GM23338 (cell line): ENCODE results near the gene ITGB7.

Experiments used
- CREB1 ChIP-seq: fragments of 250-450 bp; sonication (Bioruptor Pico); IDR thresholded peaks from 2 replicates; pipeline ENCODE4 v1.5.0; 2020; ENCODE audit warnings: low read depth, mild to moderate bottlenecking, moderate library complexity
- CTCF ChIP-seq, 2 experiments: fragments of 200-600 bp in 1 of 2; sonication (generic) in 1 of 2; conservative IDR thresholded peaks; 2 replicates each; pipeline versions ENCODE4 v1.5.1 to v1.6.1; 2016 to 2017; ENCODE audit warnings: antibody characterized with exemption in 2 of 2, low read depth in 2 of 2, mild to moderate bottlenecking in 2 of 2, moderate library complexity in 1 of 2
- ETS1 ChIP-seq: IDR thresholded peaks from 2 replicates; pipeline ENCODE4 v1.6.1; 2016; ENCODE audit warnings: antibody characterized with exemption
- EZH2 ChIP-seq: fragments of 200-600 bp; sonication (generic); IDR thresholded peaks from one replicate; pipeline ENCODE4 v1.8.0; 2017; ENCODE audit warnings: antibody characterized with exemption, mild to moderate bottlenecking, low read depth; ENCODE audit not compliant: unreplicated experiment
- EZH2phosphoT487 ChIP-seq: fragments of 200-600 bp; sonication (generic); IDR thresholded peaks from one replicate; pipeline ENCODE4 v1.8.1; 2018; ENCODE audit warnings: antibody characterized with exemption; ENCODE audit not compliant: unreplicated experiment
- JUNB ChIP-seq: IDR thresholded peaks from one replicate; pipeline ENCODE4 v1.6.1; 2016; ENCODE audit warnings: antibody characterized with exemption; ENCODE audit not compliant: unreplicated experiment
- NANOG ChIP-seq: IDR thresholded peaks from 2 replicates; pipeline ENCODE4 v1.6.1; 2016; ENCODE audit warnings: antibody characterized with exemption, borderline replicate concordance
- POLR2AphosphoS5 ChIP-seq: IDR thresholded peaks from 2 replicates; pipeline ENCODE4 v1.6.1; 2016; ENCODE audit warnings: antibody characterized with exemption, low read depth
- REST ChIP-seq: IDR thresholded peaks from one replicate; pipeline ENCODE4 v1.6.1; 2018; ENCODE audit warnings: antibody characterized with exemption; ENCODE audit not compliant: unreplicated experiment
- STAT1 ChIP-seq: IDR thresholded peaks from one replicate; pipeline ENCODE4 v1.6.1; 2016; ENCODE audit warnings: antibody characterized with exemption; ENCODE audit not compliant: unreplicated experiment
- ZNF331 ChIP-seq: fragments of 250-450 bp; sonication (Bioruptor Pico); IDR thresholded peaks from 2 replicates; pipeline ENCODE4 v1.5.0; 2020; ENCODE audit warnings: low read depth, mild to moderate bottlenecking, moderate library complexity

GRCh38 chr12:53200107-53200457 lies 7.0 kb downstream of the ITGB7 start:
- no peak for TF ChIP-seq EZH2
- no peak for TF ChIP-seq CTCF (conservative IDR thresholded peaks at IDR 0.05; ENCODE audit: low read depth in 2 of 2)
- no peak for TF ChIP-seq REST
- no peak for TF ChIP-seq STAT1
- no peak for TF ChIP-seq EZH2phosphoT487
- no peak for TF ChIP-seq CREB1
- TF ChIP-seq ETS1 = no peak
- TF ChIP-seq POLR2AphosphoS5 = no peak
- no peak for TF ChIP-seq NANOG
- no peak for TF ChIP-seq JUNB
- TF ChIP-seq ZNF331 (CRISPR knock-in tag) = no peak
